ENCODE results near the gene PEPD.

The PEPD gene

GRCh38 chr19:33403973-33404304 is 117.7 kb downstream of the PEPD start:
- no peak for DNase-seq

GRCh38 chr19:33403221-33403972 is 118.2 kb downstream of the PEPD start:
- no peak for DNase-seq

DNA sequence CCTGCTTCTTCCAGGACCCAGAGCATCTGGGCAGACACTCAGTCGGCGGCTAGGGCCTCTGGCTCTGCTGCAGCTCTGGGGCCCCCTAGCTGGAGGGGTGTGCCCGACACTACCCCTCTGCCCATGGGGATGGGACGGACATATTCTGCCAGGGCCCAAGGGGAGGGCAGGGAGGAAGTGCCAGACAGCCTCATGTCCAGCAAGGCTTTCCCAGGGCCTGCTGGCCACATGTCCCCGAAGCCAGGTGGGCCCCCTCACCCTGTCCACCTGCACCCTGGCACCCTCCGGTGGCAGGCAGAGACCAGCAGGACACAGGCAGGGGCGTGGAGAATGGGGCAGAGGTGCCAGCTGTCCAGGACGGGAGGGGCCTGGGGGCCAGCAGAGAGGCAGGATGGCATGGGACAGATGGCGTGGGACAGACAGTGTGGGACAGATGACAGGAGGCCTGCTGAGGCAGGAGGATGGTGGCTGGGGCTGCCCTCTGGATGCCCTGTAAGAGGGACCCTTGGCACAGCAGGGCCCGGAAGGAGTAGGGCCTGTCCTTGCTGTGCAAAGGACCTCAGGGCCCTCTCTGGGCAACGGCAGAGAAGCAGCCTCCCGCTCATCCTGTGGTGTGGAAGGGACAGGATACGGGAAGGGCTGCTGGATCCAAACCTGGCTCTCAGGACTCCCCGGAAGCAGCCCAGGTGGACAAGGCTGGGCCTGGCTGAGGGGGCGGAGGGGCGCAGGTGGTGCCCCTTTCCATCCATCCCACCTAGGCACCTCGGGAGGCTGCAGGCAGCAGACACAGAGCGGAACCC is 119.0 kb downstream of the PEPD start:
- no peak for DNase-seq

- no peak for DNase-seq
These were observed 119.7 kb downstream of the PEPD start for GRCh38 chr19:33401683-33402420.

- no peak for DNase-seq
These were observed 120.5 kb downstream of the PEPD start for GRCh38 chr19:33400856-33401682.

- no peak for DNase-seq
These were observed 121.6 kb downstream of the PEPD start for GRCh38 chr19:33399745-33400681.

- DNase-seq, result no peak
These were observed 122.4 kb downstream of the PEPD start for GRCh38 chr19:33399081-33399744.

GRCh38 chr19:33398361-33399060 is 123.1 kb downstream of the PEPD start:
- no peak for DNase-seq

- DNase-seq, result no peak
These were observed 123.8 kb downstream of the PEPD start for GRCh38 chr19:33397536-33398360.

DNA sequence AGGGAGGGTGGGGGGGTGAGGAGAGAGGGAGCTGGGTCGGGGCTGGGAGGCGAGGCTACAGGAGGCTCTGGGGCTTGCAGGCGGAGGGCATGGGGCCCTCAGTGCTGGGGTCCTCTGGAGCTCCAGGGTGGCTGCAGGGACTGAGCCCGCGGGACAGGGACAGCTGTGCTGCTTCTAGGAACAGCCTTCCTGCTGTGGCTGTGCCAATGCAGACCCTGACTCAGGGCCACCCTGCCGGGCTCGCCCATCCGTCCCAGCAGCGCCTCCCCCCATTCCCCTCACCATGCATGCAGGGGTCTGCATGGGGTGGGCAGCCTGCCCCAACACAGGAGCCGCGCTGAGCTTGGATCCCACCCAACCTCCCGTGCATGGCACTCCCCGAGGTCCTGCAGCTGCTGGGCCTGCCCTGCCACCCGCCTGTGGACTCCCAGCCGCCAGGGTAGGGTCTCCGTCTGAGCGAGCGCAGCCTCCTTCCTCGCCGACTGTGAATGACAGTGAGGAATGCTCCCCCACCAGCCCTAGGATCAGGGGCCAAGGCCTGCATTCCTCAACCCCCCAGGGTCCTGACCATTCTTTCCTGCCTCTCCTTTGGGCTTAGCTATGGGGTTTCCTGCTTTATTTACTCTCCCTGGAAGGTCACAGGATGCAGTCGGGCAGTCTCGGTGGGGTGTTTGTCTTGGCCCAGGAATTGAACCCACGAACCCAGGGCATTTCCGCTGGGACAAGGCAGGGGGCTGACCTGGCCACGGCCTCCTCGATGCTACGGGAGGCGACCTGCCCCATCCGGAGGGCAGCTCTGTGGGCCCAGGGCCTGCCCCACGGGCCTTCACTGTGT is 124.7 kb downstream of the PEPD start:
- no peak for DNase-seq

DNA sequence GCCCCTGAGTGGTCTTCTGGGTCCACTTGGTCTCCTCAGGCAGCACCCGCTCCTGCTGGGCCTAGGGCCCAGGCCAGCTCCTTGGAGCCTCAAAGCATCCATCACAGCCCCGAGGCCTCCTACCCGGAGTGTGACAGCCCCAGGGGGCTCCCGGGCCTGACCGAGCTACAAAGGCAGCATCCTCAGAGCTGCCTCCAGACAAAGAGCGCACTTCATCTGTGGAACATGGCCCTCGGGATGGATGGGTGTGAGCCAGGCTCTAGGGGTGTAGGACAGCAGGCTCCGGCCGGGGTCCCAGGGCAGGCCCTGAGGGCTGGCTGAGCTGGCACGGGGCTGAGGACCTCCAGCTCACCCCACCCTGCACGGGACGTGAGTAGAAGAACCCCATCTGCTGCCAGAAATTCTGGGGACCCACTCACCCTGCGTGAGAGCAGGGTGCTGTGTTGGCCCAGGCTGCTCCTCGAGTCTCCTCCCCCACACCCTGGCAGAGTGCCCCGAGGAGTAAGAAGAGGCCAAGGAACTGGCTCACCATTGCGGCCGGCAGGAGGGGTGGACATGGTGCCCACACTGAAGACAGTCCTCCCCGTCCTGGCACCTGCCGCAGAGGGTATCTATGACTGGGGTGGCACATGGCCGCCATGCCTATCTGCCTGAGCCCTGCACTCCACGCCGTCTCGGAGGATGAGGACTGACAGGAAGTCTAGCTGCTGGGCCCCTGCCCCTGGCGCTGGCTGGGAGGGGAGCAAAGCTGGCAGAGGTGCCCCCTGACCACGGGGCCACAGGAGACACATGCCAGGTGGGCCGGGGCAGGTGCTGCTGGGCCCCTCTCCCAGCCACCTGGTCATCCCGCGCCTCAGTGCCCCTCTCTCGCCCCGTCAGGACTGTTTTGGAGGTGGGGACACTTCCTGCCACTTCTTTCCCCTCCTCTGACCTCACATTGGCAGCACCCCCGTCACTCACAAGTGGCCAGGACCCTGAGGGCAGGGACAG is 125.7 kb downstream of the PEPD start:
- DNase-seq, result no peak

GRCh38 chr19:33394723-33395560 is 126.6 kb downstream of the PEPD start:
- no peak for DNase-seq

DNA sequence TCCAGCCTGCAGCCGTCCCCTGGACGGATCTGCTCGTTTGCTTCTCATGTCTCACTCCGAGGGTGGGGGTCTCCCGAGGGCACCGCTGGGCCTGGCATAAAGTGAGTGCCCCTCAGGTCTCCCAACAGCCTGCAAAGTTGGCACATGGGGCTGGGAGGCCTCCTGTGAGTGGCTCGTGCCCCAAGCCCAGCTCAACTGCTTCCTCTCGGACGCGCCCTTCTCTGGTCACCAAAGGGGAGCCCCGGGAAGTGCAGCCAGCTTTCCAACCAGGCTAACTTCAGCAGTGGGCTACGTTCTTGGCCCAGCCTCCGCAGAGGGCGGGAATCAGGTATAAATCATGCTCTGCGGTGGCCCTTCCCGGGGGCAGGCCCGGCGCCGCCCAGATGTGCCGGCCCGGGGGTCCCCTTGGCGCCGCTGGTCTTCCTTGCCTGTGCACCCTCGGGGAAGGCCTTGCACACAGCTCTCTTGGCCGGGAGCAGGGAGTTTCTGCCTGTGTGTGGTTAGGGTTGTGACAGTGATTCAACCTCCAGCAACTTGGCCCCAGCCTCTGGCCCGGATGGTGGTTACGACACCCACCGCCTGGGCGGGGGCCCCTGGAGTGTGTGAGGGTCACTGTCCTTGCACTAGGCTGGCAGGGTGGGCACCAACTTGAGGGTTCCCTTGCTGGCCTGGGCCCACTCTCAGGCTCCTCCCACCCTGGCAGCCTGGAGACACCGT is 127.4 kb downstream of the PEPD start:
- DNase-seq, result no peak

GRCh38 chr19:33393286-33394005 is 128.1 kb downstream of the PEPD start:
- no peak for DNase-seq
